GM18867 (cell line): ENCODE results near the gene ARHGEF4.
"Not testable (repeated sequence)": the region's sequence is repeated elsewhere in the genome, so short reads cannot be mapped to it uniquely, and the experiment has no call there.

ENCODE experiments used
- ATAC-seq: cut with Tn5 transposase; IDR thresholded peaks from one replicate; pipeline ENCODE4 v1.9.1; 2021; ENCODE audit warnings: mild to moderate bottlenecking, moderate library complexity; ENCODE audit not compliant: unreplicated experiment

Gene ARHGEF4

DNA sequence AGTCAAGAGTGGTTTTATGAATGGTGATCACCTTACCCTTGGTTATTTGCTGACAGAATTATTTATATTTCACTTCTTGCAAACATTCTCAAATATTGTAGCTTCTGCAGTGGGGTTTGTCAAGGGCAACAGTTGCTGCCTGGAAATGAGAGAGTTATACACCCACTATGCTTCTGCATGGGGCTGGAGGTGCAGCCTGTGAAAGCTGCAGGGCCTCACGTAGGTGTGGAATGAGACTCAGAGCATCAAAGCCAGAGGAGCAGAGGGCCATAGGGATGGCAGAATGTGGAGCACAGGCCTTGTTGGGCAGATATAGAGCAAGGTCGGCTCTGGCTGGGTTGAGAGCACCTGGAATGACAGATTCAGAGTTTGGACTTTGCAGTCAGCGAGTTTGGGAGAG lies 128.2 kb downstream of the ARHGEF4 start:
- no peak for ATAC-seq

DNA sequence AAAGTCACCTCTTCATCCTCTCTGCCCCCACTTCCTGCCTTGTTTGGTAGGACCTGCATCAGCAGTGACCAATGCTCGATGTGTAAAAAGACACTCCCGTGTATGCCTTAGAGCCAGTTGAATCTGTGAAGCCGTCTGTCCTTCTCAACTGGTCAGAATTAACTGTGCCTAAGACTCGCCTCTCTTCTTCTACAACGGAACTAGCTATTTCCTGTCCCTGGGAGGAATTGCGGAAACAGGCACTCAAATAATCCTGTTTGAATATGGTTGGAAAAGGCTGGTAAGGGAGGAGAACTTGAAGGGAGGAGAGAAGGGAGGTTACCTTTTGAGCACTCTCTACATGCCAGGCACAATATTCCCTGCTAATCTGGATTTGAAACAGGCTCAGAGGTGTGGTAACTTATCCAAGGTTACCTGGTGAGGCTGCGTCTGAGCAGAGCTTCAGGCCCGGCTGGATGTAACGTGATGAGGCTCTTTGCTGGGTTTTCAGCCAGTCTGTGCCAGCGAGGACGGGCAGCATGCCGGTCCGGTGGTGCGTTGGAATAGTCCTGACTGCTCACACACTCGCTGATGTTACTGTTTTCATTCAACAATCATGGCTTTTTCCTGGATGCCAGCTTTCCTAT lies 129.5 kb downstream of the ARHGEF4 start:
- ATAC-seq, result no peak

DNA sequence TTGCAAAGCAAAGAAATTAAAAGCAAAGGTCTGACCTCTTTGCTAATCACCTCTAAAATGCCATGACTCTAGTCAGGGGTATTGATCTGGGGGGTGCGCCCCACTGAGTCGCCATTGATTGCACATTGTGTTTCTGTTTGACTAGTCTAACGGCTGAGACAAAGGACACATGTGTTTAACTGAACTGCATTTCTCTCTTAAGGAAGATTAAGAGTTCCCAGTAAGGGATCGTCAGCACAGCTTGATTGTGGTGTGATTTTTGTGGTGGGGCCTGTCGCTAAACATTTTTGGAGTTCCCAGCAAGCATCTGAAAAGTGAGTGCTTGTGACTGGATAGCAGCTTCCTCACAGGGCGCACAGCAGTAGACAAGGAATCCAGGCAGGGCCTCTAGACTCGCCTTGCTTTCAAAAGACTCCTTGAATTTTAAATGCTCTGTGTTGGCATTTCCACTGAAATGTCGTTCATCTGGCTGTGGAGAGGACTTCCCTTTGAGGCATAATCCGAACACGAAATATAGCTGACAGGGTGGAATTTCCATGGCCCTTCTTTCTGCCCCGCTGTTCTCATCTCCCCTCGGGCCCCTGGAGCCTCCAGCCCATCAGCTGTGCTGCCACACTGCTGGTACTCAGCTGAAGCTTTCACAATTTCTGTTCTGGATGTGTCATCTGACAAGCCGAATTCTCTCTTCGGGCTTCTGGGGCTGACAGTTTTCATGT lies 130.2 kb downstream of the ARHGEF4 start:
- no peak for ATAC-seq

DNA sequence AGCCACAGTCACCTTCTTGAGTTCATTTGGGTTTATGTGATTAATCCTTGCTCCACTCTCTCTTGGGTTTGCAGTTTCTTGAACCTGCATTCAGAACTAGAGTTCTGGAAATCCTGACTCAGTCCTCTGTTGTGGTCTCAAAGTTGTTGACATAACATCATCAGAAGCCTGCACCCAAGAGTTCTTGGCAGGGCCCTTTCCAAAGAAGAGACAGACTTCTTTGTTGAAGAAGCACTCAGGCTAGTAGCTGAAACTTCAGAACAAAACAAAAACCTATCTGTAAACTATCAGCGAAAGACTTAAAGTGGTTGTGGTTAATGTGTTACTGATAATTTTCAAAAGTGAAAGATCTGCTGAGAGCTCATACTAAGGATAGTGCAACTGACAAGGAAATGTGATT lies 135.7 kb downstream of the ARHGEF4 start:
- ATAC-seq, result peak; percentile 90

DNA sequence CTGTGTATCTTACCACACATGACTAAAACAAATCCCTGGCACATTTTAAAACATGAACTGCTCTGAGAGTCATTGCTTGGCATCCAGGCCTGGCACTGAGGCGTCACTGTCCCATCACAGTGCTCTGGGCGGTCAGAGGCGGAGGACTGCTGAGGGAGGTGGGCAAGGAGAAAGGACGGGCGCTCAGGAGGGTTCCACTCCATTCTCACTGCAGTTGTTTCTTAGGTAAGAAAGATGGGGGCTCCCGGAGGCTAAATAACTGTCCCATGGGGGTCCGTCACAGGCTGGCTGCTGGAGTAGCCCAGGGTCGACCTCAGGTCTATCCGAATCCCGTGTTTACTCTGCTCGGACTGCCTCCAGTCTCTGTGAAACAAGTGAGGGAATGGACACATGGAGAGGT lies 139.0 kb downstream of the ARHGEF4 start:
- no peak for ATAC-seq

DNA sequence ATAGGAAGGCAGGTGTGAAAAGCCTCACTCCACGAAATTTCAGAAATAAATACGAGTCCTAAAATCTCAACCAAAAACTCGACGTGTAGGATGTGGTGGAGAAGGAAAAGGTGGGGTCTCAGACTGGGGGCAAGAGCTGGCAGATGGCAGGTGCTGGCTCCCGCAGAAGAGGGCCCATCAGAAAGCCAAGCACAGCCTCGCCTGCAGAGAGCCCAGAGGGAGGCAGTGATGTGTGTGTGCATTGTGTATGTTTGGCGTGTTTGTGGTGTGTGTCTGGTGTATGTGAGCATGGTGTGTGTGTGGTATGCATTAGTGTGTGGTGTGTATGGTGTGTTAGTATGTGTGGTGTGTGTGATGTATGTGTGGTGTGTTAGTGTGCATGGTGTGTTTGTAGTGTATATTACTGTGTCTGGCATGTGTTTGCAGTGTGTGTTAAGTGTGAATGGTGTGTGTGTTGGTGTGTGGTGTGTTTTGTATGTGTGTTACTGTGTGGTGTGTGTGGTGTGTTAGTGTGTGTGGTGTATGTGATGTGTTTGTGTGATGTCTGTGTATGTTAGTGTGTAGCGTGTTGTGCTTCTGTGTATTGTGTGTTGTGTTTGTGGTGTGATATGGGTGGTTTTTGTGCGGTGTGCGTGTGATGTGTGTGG lies 140.0 kb downstream of the ARHGEF4 start:
- ATAC-seq, result no peak

DNA sequence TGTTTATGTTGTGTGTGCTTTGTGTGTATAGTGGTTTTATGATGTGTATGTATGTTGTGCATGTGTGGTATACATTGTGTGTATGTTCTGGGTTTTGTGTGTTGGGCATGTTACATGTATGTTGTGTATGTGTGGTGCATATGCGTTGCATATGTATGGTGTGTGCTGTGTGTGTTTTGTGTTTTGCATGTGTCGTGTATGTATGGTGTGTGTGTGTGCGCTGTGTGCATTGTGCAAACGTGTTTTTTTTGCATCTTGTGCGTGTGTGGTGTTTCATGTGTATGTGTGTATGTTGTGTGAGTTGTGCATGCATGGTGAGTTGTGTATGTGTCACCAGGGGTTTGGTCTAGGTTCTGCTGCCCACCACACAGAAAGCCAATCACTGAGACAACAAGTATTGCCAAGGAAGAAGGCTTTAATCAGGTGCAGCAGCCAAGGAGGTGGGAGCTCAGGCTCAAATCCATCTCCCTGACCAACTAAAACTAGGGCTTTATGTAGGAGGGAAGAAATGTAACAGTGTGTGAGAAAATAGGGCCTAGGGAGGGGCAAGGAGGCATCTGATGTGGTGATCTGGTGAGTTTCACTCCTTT lies 140.8 kb downstream of the ARHGEF4 start:
- ATAC-seq, result no peak

DNA sequence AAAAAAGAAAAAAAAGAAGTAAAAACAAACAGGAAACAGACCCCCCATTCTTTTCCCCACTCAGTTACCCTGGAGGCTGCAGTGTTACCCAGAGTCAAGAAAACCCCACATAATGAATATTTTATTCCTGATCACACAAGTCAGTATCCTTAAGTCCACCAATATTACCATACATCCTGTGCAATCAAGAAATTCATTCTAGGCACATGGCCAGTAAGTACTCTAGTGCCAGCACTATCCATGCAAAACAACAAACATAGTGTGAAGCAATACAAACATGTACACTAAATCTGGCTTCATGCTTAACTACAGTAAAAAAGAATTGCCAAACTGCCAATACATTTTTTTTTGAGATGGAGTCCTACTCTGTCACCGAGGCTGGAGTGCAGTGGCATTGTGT lies 145.0 kb downstream of the ARHGEF4 start:
- ATAC-seq, result no peak

DNA sequence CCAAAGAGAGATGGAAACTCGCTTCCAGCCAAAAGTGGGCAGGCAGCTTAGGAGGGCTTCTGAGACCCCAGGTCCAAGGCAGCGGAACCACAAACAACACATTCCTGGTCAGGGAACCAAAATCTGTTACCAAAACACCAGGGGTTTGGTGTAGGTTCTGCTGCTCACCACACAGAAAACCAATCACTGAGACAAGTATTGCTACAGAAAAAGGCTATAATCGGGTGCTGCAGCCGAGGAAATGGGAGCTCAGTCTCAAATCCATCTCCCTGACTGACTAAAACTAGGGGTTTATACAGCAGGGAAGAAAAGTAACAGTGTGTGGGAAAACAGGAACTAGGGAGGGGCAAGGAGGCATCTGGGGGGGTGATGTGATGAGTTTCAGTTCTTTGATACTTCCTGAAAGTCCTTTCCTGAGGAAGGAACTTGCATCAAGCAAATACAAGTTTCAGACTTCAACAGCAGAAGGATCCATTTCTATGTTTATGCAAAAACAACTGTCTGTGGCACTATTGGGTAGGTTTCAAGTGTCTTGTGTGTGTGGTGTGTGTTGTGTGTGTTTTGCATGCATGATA lies 148.6 kb downstream of the ARHGEF4 start:
- ATAC-seq, result no peak

DNA sequence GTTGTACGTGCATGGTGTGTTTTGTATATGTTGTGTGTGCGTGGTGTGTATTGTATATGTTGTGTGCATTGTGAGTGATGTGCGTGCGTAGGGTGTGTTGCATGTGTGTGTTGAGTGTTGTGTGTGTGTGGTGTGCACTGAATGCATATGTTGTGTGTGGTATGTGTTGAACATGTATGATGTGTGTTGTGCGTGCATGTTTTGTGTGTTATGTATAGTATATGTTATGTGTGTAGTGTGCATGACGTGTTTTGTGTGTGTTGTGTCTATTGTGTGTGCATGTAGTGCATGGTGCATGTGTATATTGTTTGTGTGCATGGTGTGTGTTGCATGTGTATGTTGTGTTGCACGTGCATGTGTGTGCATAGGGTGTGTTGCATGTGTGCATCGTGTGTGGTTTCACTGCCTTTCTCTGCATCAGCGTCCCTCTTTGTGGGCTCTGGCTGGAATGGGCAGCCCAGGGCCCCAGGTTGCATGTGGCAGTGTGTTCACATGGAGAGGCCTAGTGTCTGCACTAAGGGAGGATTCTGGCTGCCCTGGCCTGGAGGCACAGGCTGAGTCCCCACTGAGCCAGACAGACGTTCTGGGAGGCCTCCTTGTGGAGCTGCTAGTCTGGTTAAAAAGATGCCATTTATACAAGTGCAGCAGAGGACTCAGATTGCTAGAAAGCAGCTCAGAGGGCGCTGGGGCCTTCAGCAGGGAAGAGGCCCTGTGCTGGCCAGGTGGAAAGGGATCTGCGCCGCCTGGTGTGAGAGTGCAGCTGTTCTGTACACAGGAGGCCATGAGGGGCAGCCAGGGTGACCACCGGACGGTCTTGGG lies 149.3 kb downstream of the ARHGEF4 start:
- ATAC-seq, result no peak

DNA sequence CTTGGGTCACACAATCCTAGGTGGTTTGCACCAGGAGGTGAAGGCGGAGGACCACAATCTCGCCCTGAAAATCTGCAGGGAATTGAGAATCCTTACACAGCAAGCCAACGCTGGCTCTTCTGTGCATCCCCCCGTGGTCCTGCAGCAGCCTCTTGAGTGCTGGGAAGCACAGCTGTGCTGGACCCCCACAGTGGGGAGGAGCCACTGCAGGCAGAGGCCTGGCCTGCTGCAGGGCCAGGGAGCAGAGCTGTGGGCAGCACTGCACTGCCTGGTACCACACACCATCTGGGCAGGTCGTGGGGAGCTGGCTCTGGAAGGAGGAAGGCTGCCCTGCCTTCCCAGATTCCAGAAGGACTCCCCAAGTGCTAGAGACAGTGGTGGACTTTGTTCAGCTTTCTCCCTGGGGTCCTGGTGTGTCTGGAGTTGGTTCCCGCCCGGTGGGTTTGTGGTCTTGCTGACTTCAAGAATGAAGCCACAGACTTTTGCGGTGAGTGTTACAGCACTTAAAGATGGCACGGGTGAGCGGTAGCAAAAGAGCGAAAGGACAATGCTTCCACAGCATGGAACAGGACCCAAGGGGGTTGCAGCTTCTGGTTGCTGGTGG lies 150.3 kb downstream of the ARHGEF4 start:
- ATAC-seq, result no peak

DNA sequence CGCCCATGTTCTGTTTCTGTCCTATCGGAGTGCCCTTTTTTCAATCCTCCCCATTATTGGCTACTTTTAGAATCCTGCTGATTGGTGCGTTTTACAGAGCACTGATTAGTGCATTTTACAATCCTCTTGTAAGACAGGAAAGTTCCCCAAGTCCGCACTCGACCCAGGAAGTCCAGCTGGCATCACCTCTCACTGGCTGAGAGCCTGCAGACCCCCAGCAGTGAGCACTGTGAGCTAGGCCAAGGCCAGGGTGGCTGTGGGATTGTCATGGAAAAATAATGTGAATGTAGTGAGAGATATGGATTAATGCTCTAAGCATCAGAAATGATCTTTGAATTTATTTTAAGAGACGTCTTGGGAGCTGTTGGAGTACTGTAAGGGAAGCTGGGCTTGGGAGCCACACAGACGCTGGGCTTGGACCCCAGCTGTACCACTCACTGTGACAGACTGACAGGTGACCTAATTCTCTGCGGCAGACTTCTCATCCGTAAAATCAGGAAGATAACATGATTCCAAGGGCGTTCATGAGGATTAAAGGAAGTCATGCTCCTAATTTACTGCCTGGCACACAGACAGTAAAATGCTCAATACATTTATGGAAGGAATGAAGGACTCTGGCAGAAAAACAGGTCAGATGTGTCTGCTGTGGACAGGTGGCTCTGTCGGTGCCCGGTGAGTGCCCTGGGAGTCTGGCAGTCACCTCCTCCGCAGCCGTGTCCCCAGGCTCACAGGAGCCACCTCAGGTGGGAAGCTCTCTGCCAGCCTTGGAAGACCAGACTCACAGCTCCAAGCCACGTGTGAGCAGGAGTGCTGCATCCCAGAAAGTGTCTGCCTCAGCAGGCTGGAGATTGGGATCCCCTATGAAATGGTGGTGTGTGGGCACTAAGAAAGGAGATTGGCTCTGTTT lies 151.1 kb downstream of the ARHGEF4 start:
- ATAC-seq, result no peak

DNA sequence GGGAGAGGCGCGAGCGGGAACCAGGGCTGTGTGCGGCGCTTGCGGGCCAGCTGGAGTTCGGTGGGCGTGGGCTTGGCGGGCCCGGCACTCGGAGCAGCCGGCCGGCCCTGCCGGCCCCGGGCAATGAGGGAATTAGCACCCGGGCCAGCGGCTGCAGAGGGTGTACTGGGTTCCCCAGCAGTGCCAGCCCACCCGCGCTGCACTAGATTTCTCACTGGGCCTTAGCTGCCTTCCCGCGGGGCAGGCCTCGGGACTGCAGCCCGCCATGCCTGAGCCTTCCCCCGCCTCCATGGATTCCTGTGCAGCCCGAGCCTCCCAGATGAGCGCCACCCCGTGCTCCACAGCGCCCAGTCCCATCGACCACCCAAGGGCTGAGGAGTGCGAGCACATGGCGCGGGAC lies 154.7 kb downstream of the ARHGEF4 start:
- not testable (repeated sequence) for ATAC-seq

DNA sequence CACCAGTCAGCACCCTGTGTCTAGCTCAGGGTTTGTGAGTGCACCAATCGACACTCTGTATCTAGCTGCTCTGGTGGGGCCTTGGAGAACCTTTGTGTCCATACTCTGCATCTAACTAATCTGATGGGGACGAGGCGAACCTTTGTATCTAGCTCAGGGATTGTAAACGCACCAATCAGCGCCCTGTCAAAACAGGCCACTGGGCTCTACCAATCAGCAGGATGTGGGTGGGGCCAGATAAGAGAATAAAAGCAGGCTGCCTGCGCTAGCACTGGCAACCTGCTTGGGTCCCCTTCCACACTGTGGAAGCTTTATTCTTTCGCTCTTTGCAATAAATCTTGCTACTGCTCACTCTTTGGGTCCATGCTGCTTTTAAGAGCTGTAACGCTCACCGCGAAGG lies 155.3 kb downstream of the ARHGEF4 start:
- not testable (repeated sequence) for ATAC-seq

DNA sequence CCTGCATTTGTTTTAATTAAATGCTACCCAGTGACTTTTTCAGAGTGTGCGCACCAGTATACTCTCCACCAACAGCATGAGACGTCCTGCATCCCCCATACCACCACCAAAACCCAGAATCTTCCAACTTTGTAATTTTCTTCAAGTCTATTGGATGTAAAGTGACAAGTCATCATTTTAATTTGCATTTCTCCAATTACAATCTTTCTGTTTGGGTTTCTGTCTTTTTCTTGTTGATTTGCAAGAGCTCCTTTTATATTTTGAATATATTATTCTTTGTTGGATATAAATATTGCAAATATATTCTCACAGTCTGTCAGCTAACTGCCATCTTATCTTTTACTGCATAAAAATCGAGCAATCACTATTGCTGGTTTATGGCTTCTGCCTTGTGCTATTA lies 160.0 kb downstream of the ARHGEF4 start:
- ATAC-seq, result no peak

DNA sequence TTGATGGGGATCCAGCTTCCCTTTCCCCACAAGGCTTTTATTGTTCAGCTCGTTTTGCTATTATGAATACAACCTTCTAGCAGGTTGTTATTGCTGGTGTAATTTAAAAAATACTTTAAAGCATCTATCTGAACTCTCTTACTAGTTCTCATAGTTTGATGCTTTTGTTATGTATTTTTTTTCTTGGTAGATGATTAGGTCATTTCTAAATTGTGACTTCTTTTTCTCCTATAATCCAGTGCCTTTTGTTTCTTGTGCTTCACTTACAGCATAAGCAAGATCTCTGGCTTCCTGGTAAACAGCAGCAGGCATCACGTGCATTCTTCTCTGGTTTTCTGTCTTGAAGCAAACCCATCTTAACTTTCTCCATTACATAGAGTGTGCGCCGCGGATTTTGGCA lies 160.5 kb downstream of the ARHGEF4 start:
- no peak for ATAC-seq

DNA sequence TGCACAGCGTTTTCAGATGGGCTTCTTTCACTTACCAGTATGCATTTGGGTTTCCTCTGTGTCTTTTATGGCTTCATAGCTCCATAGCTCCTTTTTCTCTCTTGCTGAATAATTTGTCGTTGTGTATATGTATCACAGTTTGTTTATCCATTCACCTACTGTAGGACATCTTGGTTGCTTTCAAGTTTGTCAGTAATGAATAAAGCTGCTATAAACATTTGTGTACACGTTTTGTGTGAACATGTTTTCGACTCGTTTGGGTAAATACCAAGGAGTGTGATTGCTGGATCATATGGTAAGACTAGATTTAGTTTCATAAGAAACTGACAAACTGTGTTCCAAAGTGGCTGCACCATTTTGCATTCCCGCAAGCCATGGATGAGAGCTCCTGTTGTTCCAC lies 161.8 kb downstream of the ARHGEF4 start:
- no peak for ATAC-seq

DNA sequence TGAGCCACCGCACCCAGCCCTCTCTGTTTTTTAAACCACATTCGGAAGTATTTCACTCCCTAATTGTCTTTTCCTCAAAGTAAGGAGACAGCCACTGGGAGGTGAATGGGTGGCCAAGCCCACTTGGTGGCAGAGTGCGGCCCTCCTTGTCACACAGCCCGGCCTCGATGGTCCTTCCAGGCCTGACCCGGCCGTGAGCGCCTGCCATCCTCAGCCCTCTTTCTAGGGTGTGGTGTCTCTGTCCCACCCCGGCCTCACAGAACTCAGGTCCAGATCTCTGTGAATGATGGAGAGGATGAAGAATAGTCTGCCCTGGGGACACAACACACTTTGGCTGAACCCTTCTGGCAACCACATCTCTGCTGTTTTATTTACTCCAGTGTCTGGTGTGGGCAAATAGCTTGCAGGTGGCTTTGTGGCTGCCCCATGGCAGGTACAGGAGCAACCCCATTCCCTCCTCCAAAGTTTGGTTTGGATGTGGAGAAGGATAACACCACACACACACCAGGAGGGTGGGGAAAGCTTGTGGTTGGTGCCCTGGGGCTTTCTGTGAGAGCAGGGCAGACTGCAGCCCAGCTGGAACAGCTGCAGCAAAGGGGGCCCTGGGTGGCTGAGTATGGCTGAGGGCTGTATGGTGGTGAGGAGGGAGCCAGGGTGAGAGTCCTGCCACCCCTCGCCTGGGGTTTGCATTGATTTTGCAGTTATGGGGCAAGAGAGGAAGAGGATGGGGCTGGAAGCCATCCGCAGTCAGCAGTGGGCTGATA lies 167.9 kb downstream of the ARHGEF4 start:
- ATAC-seq, result no peak
